ENCODE measurements around the gene TMPRSS6.

DNA sequence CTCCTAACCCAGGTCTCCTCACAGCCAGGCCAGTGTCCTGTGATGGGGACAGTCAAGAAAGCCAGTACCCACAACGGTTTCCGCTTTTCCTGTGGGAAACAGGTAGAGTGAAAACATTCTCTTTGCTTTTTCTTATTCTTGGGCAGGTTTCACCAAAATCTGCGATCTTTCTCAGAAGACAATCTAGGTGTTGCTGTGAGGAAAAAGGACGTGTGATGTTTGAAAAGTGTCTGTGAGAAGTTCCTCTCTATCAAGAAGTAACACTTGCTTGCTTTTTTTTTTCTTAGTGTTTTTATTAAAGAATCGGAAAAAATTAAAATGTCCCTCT, 49.4 kb upstream of the TMPRSS6 start:
- TF ChIP-seq, protein P1, sequence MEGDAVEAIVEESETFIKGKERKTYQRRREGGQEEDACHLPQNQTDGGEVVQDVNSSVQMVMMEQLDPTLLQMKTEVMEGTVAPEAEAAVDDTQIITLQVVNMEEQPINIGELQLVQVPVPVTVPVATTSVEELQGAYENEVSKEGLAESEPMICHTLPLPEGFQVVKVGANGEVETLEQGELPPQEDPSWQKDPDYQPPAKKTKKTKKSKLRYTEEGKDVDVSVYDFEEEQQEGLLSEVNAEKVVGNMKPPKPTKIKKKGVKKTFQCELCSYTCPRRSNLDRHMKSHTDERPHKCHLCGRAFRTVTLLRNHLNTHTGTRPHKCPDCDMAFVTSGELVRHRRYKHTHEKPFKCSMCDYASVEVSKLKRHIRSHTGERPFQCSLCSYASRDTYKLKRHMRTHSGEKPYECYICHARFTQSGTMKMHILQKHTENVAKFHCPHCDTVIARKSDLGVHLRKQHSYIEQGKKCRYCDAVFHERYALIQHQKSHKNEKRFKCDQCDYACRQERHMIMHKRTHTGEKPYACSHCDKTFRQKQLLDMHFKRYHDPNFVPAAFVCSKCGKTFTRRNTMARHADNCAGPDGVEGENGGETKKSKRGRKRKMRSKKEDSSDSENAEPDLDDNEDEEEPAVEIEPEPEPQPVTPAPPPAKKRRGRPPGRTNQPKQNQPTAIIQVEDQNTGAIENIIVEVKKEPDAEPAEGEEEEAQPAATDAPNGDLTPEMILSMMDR (IDR thresholded peaks at IDR 0.05; ENCODE audit: low read length), result no peak
- no peak for TF ChIP-seq EZH2 (IDR thresholded peaks at IDR 0.05; ENCODE audit: borderline replicate concordance, low read length)
